HG02973 (cell line): ENCODE results near the gene BCAS1.

Experiments used
- ATAC-seq: cut with Tn5 transposase; IDR thresholded peaks from one replicate; pipeline ENCODE4 v1.9.1; 2021; ENCODE audit warnings: moderate library complexity; ENCODE audit not compliant: unreplicated experiment

The BCAS1 gene

DNA sequence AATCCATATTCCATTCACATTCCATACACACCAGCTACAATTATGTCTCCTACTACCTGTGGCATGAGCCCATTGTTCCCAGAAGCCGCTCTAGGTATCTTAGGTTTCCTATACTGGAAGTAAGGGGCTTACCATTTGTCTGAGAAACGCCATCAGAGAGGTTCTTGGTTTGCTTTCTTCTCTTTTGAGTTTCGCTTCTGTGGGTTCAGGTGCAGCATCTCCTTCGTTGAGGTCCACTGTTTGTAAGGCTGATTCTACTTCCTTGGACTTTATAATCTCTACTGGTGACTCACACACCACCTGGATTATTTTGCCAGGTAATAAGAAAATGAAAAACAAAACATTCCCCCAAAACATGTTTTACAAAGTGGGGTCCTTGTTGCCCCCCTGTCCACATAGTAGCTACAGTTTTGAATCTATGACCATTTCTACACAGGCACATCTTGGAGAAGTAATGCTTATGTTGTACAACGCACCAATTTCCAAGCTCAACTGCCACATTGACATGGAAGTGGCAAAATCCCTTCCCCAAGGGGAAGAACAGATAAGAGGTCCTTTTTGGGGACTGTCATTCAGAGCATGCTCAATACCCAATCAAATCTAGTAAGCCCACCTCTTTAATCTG lies 103.5 kb downstream of the BCAS1 start:
- no peak for ATAC-seq

DNA sequence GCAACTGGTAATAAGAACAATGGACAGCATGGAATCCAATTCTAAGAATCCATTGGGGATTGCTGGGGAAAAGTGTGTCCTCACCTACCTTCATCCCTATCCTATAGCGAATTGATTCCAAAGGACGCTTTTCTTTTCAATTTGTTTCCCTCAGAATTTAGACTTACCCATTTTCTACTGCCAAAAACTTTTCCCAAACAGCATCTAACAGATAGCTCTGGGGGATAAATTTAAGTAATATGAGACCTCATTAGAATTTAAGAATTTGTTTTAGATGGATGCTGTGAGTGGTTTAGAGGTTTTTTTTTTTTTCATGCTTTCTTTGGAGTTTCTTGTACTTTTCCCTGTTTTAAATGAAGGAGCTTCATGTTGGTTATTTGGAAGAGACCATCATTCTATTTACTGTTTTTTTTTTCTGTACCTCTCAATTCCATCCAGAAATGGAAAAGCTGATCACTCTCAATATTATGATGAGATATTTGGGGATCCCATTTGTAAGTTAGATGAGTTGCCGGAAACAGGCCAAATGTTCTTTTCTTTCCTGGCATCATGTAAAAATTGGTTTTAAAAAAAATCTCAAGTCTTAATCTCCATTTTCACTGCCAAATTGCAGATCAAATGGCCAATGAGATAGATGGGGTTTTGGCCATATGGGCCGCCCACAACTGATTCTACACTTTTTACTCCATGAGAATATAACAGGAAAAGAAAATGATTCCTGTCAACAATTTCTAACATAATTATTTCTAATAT lies 105.7 kb downstream of the BCAS1 start:
- no peak for ATAC-seq

DNA sequence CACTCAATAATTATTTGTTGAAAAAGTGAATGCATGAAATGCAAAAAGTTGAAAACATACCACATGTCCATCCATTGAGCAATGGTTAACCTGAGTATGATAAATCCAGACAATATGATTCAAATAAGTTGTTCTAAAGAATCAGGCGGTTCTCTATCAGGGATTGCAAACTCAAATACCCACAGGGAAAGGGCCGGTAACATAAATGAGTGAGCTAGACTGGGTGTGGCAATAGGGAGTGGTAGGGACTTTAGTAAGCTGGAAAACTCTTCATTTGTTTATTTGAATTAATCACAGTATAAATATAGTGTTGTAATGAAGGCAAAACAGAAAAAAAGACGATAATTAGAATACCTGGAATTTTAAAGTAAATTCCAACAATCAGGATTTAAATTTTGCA lies 106.3 kb downstream of the BCAS1 start:
- no peak for ATAC-seq

DNA sequence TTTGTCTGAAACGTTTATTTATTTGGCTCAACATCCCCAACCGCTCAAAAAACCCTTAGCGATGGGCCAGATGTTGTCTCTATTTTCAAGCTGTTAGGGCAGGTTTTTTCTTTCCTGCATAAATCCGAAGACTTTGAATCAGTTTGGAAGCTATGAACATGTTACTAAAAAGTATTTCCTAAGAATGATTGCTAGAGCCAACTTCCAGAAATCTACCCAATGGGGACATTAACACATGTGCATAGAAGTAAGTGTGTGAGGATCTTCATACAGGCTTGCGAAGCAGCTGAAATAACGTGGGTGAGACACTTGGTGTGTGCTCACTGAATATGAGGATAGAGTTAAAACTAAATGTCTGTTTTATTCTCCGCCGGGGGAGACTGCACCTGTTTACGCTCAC lies 106.8 kb downstream of the BCAS1 start:
- no peak for ATAC-seq

DNA sequence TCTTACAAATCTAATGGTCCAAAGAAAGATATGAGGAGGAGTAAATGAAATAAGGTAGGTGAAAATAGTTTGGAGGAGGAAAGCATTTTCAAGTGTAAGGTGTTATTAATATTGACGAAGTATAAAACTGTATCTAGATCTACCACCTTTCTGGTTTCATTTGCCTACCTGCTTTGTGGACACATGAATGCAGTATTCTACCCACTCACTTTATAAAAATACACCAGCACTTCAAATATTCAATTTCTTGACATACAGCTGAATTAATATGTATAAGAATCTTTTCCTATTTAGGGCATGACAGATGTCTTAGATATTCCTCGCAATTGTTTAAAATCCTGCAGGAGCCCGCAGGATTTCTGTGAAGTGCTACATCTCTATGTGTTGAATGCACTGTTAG lies 108.0 kb downstream of the BCAS1 start:
- ATAC-seq = no peak

DNA sequence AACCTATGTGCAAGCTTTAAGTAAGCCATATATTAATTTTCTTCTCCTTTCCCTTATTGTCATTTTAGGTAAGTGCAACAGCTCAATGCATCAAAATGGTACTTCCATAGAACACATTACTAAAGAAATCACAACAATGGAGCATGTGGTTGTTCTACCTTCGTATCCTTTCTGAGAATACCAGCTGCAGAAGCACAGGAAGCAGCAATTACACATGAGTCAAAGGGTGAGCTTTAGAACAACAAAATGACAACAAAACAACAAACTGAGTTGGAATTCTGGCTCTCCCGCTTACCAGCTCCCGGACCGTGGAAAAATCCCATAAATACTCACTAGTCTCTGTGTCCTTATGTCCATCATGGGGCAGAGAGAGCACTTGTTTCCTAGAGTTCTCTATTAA lies 108.9 kb downstream of the BCAS1 start:
- no peak for ATAC-seq

DNA sequence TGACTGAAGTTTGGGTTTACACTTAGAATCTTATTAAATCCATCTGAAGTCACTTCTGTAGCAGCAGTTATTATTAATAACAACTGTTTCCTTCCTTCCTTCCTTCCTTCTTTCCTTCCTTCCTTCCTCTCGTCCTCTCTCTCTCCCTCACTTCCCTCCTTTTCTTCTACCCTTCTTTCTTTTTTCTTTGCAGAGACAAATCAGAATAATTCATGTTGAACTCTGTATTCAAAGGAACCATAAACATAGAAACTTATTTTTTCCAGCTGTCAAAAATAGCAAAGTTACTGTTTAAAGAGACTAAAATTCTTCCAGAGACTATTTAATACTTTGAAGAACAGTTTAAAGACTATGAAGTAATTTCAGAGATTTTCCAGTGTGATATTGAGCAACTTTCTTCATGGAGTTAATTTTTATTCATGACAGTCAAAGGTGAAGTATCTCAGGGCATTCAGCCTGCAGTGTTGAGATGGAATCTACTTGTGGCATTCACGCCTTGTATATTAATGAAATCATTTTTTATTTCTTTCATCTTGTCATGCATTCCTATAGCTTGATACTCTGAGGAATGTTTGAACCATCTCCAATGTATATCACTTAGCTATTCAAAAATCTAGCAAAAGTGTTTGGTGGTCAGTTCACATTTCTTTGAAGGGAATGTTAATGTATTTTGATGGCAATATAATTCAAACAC lies 109.7 kb downstream of the BCAS1 start:
- ATAC-seq = no peak

DNA sequence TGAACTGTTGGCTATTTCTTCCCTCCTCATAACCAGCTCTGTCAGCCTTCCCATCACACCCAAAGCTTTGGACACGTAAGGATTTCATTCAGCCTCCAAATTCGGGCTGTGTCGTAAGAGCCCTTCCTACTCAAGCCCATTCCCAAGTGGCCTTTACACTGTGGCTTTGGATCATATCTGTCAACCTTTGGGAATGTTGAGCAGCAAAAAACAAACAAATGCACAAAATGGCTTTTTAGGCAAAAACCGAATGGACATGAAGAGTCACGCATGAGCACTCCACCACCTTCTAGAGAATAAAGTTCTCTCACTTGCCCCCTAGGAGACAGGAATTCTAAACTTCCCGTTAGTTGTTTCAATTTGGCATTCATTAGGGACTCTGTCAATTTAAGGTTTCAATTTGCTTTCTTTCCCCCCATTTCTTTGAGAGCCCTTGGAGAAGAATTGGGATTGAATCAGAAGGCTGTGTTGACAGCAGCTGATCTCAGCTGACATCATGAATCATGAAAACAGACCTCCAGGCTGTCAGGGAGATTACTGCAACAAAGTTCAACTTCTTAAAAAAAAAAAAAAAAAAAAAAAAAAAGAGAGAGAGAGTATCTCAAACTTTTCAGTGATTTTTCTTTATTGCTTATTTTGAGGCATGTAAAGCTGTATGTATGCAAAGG lies 110.3 kb downstream of the BCAS1 start:
- no peak for ATAC-seq

DNA sequence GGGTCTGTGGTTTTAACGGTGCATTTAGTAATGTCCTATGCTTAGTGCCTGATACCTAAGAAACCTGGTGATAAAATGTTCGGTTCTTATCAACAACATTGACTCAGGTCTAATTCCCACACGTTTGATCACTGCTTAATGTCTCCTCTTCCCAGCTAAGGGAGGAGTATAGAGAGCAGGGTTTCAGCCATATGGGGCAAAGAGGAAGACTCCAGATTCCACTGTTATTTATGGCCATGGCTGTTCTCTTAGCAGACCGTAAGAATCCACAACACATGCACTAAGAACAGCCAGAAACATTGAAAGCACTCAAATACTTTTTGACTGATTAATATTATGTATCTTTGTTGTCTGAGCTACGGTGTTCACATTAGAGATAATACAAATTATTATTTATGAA lies 112.1 kb downstream of the BCAS1 start:
- ATAC-seq = no peak

DNA sequence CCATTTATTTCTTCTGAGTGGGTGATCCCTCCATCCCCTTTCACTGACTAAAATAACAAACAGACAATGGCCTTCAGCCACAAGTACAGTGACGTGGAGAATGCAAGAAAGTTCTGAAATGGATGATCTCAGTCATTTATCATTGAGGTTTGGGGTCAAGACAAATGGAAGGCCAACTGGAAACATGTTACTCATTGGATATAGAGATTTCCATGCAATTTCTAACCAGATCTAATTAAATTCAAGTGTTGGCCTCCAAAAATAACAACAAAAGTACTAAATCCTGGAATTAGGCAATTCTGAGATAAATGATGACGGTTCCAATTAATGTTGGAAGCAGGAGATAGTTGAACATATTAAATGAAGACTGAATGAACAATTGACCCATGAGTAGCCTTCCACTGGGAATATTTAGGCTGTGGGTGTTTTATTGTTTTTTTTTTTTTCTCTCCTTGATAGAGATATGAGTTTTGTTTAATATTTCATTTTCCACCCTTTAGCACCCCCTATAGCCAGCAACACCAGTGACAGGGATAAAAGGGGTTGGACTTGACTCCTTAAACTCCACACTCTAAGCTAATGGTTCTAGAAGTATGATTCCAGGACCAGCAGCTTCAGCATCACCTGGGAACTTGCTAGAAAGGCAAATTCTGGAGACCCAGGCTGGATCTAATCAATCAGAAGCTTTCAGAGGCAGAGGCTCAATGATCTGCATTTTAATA lies 112.8 kb downstream of the BCAS1 start:
- ATAC-seq = no peak

DNA sequence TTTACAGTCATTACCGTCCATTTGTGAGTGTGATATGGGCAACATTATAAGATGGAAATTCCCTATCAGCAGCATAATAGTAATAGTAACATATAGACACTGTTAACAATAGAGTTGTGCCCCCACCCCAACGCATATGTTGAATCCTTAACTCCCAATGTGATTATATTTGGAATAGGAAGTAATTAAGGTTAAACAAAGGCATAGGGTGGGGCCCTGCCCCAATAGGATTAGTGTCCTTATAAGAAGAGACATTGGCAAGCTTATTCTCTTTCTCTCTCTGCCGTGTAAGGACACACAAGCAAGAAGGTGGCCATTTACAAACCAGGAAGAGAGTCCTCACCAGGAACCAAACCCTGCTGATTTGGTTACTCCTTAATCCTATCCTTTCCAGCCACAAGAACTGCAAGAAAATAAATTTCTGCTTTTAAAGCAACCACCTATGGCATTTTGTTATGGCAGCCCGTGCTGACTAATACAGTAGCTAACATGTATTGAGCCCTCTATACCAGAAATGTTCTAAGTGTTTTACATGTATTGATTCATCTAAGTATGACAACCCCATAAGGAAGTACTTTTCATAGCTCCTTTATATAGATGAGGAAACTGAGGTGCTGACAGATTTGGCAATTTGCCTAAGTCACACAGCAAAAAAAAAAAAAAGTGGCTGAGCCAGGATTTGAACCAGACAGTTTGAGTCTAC lies 114.2 kb downstream of the BCAS1 start:
- no peak for ATAC-seq

DNA sequence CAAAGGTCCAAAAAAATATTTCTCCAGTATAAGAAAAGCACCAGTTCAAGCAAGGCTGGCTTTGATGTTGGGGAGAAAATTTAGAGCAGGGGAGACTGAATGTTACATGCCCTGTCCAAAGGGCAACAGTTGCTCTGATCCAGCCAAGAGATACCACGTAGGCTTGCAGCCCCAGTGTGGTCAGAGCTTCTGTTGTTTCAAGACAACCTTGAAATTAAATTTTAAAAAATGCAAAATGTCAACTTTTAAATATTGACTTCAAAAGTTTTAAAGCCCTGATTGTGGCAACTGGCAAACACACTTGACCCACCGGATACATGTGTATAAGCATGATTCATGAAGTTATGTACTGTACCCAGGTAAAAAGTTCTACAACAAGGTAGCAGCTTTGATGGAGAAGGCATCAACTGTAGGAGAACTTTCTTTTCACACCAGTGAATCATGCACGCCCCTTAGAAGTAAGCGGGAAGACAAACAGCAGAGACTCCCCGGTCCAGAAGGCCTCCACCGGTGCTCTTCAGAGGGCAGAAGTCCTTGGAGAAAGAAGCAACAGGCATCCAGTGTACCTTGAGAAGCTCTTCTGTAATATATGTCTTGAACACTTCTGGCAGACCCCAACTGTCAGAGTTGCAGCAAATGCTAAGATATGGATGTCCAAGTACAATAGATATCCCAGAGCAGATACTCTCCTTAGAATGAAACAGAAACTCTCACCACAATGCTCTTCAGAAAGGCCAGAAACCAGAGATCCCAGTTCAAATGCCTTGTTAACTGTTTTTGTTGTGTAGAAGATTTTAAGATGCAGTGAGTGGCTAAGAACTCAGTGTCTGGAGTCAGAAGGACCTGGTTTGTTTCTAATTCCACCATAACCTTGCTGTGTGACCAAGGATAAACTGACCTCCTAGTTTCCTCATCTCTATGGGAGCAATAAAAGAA lies 115.4 kb downstream of the BCAS1 start:
- ATAC-seq = no peak

DNA sequence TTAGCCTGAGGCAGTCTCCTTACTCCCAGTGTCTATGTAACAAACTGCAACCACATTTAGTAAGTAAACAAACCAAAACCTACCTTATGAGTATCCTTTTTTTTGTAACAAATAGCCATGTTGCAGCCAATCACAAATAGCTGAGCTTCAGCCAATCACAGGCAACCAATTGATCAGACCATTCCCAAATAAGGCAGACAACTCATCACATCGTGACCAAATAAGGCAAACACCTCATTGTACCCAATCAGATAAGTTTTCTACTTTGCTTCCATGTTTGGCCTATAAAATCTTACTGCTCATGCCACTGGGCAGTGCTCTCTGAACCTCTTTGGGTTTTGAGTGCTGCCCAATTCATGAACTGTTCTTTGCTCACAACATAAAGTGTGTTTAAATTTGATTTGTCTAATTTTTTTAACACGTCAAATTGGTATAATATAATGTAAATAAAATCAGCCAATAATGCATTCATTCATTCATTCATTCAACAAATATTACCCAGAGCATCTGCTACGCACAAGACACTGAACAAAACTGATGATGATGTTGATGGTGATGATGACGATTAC lies 117.8 kb downstream of the BCAS1 start:
- ATAC-seq = no peak

DNA sequence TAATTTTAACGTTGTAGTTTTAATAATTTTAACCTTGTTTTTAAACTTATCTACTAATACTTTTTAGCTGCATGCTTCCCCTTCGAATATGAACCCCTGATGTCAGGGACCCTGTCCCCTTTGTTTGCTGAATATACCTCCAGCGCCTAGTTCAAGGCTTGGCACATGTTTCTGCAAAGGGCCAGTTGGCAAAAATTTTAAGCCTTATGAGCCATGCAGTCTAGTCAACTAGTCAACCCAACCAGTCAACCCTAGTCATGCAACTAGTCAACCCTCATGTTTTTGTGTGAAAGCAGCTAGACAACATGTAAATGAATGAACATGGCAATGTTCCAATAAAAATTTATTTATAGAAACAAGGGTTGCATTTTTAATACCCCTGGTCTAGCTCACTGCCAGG lies 119.8 kb downstream of the BCAS1 start:
- ATAC-seq = no peak

DNA sequence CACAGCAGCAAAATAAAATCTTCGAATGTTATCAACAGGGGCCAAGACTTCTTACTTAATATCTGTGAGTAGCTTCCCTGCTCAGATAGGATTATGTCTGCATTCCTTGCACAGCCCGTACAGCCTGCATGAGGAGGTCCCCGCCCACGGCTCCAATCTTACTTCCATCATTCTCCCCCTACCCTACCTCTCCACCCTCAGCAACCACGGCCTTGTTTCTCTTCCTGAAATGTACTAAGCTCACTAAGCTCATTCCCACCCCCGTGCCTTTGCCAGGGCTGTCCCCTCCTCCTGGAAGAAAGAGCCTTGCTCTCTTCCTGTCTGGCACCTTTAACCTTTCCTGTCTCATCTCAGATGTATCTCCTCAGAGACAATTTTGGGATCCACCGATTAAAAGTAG lies 120.4 kb downstream of the BCAS1 start:
- no peak for ATAC-seq

DNA sequence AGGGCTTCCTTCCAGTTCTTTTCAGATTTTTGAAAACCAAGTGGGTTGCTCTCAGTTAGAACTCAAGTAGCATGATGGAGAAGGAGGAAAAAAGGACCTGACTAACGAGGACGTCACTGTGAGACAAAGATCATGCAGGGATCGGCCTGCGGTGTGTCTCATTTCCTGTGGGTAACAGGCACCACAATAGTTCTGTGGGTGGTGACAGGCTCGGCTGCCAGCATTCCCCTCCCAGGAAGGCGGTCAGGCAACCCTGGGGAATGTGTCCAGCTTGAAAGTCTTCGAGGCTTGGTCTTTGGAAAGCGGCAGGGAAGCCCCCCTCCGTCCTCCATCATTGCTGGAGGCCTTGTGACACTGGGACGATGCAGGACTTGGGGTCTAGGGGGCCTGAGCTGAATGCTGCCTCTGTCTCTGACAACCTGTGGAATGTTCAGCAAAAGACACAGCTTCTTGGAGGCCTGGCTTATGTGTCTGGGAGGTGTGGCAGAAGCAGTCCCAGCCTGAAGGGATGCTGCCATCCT lies 121.0 kb downstream of the BCAS1 start:
- peak; percentile 76 for ATAC-seq

DNA sequence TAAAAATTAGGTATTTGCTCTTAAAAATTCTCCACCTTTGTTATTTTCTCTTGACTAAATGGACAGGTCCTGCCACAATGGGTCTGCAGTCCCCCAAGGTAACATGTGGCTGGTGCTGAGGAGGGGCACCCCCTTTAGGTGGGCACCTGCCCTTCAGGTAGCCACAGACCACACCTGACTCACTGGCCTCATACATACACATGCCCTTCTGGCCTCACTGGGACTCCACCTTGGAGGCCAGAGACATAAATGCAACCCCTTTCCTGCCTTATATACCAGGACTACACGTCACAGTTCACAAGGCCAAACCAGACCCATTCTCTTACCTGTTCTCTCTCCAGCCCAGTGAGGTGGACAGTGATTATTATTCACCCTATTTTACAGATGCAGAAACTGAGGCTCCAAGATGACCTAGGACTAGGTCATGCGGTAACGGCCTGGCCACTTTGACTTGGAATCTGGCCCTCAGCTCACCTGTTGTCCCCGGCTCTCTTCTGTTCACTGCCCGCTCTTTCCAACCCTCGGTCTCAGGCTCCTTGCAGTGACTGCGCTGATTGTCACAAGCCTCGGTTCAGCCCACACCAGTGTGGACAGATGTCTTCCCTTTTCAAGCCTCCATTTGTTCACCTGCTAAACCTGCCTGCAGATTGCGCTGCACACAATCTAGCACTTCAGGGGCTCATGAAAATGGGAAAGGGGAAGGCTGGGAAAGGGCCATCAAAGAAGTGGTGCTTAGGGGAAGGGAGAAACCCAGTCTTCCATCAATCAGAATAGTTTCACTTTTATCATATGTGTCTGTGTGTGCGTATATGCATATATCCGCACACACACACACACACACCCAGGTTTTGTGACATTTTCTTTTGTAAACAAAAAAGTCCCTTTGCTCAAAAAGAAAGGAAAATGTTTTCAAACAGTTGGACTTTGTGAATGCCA lies 121.7 kb downstream of the BCAS1 start:
- ATAC-seq = peak; percentile 21
